GM12875 (cell line): ENCODE measurements around the gene SLC13A4.

Experiments used
- H3K4me3 ChIP-seq: one replicate; pipeline ENCODE4 v1.5.1; 2011; ENCODE audit warnings: low read depth, low read length, control low read depth
- TF ChIP-seq, protein P1 (sequence below): IDR thresholded peaks from 2 replicates; pipeline ENCODE4 v1.5.1; 2011; ENCODE audit warnings: low read depth, mild to moderate bottlenecking, control low read depth, inconsistent platforms, low read length, moderate library complexity, borderline replicate concordance; ENCODE audit not compliant: insufficient read depth

The SLC13A4 gene

DNA sequence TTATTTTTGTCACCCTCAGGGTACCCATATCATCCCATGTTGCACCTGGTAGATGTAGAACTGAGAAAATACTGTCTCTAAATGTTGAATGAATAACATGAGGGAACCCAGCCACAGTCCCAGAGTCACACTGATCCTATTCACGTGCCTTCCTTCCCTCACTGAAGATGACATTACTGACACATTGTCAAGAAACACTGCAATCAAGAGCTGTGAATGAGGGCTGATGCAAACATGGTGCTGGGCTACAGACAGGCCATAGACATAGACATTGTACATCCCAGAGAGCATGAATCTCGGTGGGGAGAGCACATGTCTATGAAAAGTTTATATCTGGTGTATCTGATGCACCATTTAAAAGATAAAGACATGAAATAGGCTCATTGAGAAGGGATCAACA is 9.8 kb downstream of the SLC13A4 start:
- no peak overlapping the region for H3K4me3 ChIP-seq
- TF ChIP-seq, protein P1, sequence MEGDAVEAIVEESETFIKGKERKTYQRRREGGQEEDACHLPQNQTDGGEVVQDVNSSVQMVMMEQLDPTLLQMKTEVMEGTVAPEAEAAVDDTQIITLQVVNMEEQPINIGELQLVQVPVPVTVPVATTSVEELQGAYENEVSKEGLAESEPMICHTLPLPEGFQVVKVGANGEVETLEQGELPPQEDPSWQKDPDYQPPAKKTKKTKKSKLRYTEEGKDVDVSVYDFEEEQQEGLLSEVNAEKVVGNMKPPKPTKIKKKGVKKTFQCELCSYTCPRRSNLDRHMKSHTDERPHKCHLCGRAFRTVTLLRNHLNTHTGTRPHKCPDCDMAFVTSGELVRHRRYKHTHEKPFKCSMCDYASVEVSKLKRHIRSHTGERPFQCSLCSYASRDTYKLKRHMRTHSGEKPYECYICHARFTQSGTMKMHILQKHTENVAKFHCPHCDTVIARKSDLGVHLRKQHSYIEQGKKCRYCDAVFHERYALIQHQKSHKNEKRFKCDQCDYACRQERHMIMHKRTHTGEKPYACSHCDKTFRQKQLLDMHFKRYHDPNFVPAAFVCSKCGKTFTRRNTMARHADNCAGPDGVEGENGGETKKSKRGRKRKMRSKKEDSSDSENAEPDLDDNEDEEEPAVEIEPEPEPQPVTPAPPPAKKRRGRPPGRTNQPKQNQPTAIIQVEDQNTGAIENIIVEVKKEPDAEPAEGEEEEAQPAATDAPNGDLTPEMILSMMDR, result no peak

GRCh38 chr7:135717693-135718092 is 10.3 kb downstream of the SLC13A4 start:
- TF ChIP-seq, protein P1, result no peak
- no peak overlapping the region for H3K4me3 ChIP-seq

GRCh38 chr7:135716677-135717238 is 11.2 kb downstream of the SLC13A4 start:
- TF ChIP-seq, protein P1, result no peak
- no peak overlapping the region for H3K4me3 ChIP-seq

DNA sequence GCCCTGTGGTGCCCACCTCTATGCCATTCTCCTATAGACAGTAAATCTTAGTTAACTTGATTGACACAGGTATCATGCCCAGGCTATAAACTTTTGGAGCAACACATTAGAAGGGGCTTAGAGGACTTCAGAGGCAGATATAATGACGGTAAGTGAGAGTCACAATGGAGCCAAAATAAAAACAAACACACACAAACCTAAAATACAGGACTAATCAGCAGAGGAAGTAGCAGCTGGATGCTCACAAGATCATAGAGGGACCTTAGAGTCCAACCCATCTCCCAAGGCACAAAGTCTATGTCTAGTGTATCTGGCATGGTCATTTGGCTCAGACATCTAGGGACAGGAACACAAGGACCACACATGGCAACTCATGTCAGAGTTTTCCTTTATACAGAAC is 12.3 kb downstream of the SLC13A4 start:
- TF ChIP-seq, protein P1, result no peak
- H3K4me3 ChIP-seq, result no peak overlapping the region

- TF ChIP-seq, protein P1, result no peak
- H3K4me3 ChIP-seq, result no peak overlapping the region
Measured at GRCh38 chr7:135715055-135715522, 12.9 kb downstream of the SLC13A4 start.

GRCh38 chr7:135714534-135715009 is 13.4 kb downstream of the SLC13A4 start:
- H3K4me3 ChIP-seq, result no peak overlapping the region
- TF ChIP-seq, protein P1, result no peak

DNA sequence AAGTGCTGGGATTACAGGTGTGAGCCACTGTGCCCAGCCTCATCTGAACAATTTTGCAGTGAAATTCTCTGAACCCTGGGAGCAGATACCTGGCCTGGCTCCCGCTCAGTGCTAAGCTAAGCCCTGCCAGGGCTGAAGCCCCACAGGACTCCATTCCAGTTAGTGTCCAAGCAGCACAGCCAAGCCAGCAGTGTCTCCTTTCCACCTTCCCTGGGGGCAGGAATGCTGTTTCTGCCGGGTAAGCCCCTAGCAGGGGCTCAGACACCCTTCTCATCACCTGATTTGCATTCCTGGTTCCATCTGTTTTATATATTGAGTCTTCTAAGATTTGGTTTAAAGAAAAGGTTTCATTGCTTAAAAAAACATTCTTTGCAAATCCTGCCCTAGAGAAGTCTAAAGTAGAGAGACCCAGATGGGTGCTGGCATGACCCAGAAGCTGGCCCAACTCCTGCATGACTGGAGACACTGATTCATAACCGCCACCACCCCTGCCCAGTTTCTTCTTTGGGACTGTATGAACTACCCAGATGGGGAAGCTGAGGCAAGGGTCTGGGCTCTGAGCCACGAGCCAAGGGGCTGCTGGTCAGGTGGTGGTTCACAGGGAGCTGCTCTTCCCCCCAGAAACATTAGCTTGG is 14.0 kb downstream of the SLC13A4 start:
- TF ChIP-seq, protein P1, result no peak
- H3K4me3 ChIP-seq, result no peak overlapping the region
